ENCODE data around the gene COG5.
"Not testable (repeated sequence)": the region's sequence is repeated elsewhere in the genome, so short reads cannot be mapped to it uniquely, and the experiment has no call there.

COG5 gene

GRCh38 chr7:107258737-107259136 is 305.0 kb downstream of the COG5 start:
- no peak for DNase-seq

GRCh38 chr7:107255602-107256001 is 308.1 kb downstream of the COG5 start:
- DNase-seq: no peak

- no peak for DNase-seq
These were observed 309.2 kb downstream of the COG5 start for GRCh38 chr7:107254398-107254985.

GRCh38 chr7:107253599-107253998 is 310.1 kb downstream of the COG5 start:
- DNase-seq: no peak

DNA sequence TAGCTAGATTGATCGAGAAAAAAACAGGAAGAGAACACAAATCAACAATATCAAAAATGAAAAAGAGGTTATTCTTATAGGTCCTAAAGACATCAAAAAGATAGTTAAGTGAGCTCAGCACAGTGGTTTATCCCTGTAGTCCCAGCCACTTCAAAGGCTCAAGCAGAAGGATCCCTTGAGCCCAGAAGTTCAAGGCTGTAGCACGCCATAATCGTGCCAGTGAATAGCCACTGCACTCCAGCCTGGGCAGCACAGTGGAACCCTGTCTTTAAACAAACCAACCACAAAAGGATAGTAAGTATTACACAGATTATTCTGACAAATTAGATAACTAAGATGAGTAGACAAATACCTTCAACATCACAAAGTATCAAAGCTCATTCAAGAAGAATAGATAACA is 311.8 kb downstream of the COG5 start:
- no peak for DNase-seq

- DNase-seq: no peak
These were observed 315.0 kb downstream of the COG5 start for GRCh38 chr7:107248551-107249316.

DNA sequence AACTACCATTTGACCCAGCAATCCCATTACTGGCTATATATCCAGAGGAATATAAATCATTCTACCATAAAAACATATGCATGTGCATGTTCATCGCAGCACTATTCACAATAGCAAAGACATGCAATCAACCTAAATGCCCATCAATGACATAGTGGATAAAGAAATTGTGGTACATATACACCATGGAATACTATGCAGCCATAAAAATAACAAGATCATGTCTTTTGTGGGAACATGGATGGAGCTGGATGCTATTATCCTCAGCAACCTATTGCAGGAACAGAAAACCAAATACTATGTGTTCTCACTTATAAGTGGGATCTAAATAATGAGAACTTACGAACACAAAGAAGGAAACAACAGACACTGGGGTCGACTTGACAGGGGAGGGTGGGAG is 316.9 kb downstream of the COG5 start:
- DNase-seq: not testable (repeated sequence)

- no peak for DNase-seq
These were observed 319.1 kb downstream of the COG5 start for GRCh38 chr7:107244613-107245012.

- no peak for DNase-seq
These were observed 321.5 kb downstream of the COG5 start for GRCh38 chr7:107242267-107242666.

GRCh38 chr7:107237451-107237850 is 326.3 kb downstream of the COG5 start:
- DNase-seq: no peak

- DNase-seq: no peak
These were observed 326.9 kb downstream of the COG5 start for GRCh38 chr7:107236862-107237261.

DNA sequence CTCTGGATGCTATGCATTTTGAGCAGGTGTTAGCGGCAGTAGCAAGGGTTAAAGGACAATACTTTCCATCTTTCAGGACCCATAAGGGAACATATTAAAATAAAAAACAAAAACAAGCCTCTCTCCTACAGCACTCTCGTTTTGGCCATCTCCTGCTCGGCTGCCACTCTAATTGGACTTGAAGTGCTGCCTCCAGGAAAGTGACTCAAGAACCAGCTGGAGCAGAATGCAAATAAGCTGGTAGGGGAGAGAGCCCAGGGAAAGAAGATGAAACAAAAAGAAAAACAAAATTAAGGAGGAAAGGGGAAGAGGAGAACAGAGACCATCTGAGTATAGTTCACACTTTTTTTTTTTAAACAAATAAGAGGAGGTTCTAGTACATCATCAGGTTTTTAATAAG is 329.3 kb downstream of the COG5 start:
- no peak for DNase-seq

DNA sequence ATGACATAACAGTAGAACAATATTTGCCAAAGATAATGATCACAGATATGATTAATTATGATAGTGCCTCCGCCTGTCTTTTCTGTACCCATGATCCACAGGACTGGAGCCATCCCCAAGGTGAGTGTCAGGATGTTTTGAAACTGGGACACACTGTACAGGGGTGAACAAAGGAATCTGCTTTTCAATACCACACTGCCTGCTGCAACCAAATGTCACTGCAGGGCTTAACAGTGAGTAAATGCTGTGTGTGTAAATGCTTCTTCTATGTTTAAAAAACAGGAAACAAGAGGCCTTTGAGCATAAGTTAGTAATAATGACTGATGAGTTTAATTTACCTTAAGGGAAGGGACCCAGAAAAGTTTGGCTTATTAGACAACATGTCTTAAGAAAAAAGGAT is 329.7 kb downstream of the COG5 start:
- DNase-seq: no peak

- no peak for DNase-seq
These were observed 330.5 kb downstream of the COG5 start for GRCh38 chr7:107233174-107233573.

DNA sequence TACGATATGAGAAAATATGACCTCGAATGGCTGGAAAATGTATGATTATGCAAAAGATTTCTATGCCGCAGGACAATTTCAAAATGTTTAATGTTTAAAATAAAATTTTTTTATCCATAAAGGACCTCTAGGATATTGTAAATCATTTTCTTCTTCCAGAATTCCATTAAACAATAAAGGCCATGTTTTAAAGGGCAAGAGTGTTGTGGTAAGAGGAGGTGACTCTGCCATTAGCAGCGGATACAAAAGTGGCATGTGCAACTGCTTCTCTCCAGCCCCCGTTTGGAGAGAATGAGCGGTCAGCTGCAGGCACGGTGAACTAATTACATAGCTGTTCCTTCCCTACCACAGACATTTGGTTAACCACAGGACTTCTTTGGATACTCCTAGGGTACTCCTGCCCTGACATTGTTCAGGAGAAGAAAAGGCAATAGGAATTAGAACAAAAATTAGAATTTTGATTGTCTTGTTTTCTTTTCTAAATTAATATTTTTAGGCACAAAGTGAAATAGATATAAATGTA is 331.1 kb downstream of the COG5 start:
- DNase-seq: no peak

DNA sequence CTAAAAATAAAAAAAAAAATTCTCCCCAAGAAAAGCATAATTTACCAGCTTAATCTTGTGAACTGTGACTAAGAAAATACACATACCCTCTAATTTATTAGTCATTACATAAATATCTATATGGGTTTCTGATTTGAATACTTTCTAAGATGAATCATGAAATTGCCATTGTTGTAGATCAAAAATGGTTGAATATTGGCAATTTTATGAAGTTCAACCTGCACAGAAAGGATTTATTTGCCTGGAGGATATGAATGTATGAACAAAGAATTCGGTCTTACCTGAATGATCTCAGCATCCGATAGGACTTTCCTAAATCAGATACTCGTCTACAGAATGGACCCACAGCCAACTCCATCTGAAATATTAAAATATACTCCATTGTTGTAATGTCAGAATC is 333.4 kb downstream of the COG5 start:
- no peak for DNase-seq

GRCh38 chr7:107228291-107228690 is 335.4 kb downstream of the COG5 start:
- no peak for DNase-seq

DNA sequence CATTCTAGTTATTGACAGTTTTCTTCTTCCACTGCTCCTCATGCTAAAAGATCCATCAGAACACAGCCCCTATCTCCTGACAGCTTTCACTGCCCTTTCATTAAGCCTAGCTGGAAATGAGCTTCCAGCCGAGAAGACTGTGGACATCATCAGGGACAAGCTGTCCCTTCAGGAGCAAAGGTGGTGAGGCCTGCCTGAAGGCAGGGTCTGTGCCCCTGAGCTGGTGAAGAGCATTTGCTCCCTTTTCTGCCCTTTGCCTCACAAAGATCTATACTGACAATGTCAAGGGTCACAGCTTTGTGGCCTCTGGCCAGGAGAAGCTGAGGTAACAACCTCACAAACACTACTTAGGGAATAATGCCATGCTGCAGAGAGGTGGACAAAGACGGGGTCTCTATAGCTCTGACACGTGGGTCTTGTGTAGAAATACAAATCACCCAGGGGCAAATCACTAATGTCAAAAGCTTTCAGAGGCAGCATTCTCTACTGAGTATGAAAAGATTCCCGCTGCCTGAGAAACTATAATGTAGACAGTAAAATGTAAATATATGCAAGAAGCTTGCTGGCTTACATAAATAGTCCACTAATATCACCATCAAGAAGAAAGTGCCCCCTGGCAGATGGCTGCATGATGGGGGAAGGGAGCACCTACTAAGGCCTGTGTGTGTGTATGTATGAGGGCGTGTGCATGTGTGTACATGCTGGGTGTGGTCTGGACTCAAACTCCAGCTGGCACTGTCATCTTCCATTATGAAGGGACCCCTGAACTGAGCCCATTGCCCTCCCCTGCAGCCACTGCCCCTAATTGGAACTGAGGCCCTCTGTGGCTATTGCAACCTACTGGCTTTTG is 339.1 kb downstream of the COG5 start:
- DNase-seq: no peak

DNA sequence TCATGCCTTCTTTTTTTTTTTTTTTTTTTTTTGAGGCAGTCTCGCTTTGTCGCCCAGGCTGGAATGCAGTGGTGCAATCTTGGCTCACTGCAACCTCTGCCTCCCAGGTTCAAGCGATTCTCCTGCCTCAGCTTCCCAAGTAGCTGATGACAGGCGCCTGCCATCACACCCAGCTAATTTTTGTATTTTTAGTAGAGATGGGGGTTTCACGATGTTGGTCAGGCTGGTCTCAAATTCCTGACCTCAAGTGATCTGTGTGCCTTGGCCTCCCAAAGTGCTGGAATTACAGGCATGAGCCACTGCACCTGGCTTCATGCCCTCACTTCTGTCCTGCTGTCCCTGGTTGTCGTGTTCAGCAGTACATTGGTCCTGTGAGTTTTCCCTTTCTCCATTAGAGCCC is 342.9 kb downstream of the COG5 start:
- not testable (repeated sequence) for DNase-seq

- DNase-seq: no peak
These were observed 343.4 kb downstream of the COG5 start for GRCh38 chr7:107220356-107220755.

- no peak for DNase-seq
These were observed 344.0 kb downstream of the COG5 start for GRCh38 chr7:107219563-107220244.

DNA sequence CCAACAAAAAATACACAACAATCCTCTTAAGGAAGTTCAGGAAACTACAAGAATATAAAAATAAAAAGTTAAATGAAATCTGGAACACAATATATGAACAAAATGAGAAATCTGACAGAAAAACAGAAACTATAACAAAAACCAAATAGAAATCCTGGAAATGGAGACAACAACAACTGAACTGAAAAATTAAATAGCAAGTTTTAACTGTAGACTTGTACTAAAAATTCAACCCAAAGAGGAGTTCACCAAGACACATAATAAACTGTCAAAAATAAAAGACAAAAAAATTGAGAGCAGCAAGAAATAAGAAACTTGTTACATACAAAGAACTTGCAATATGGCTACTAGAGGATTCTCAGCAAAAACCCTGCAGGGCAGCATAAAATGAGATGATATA is 349.8 kb downstream of the COG5 start:
- DNase-seq: no peak

DNA sequence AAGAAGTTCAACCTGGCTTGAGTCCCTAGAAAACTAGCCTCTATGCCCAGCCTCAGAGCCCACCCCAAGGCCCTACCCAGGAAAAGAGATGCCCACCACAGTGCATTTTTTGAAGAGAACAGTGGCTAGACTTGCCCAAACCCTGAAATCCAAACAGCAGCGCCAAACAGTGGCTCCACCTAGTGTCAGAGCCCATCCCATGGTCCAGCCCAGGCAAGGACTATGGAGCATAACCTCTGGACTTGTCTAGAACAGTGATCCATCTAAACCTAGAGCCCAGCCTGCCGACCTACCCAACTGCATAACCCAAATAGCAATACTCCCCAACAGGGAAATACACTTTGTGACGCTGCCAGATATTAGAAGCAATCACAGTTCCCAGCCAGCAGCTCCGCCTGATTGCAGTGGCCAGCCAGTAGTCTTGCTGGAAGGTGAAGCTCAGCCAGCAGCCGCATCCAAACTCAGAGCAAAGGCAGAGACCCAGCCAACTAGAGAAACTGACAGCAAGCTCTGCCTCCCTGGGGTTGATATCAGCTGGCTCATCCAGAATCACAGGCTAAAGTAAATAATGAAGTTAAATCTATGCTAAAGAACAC is 350.4 kb downstream of the COG5 start:
- no peak for DNase-seq

Data from NCI-H526 treated with DMSO at 0.1 percent for 48 hours (cell line).